Pons (tissue), 1 donor: Measurements from ENCODE around the gene CHRDL2.
"Not testable (repeated sequence)": the region's sequence is repeated elsewhere in the genome, so short reads cannot be mapped to it uniquely, and the experiment has no call there.

Experiments
- DNase-seq: peaks from one replicate; pipeline ENCODE4 v3.0.0-alpha.2; 2016; ENCODE audit warnings: low spot score

Gene CHRDL2

GRCh38 chr11:74670171-74670570 is 61.1 kb downstream of the CHRDL2 start:
- DNase-seq: no peak

DNA sequence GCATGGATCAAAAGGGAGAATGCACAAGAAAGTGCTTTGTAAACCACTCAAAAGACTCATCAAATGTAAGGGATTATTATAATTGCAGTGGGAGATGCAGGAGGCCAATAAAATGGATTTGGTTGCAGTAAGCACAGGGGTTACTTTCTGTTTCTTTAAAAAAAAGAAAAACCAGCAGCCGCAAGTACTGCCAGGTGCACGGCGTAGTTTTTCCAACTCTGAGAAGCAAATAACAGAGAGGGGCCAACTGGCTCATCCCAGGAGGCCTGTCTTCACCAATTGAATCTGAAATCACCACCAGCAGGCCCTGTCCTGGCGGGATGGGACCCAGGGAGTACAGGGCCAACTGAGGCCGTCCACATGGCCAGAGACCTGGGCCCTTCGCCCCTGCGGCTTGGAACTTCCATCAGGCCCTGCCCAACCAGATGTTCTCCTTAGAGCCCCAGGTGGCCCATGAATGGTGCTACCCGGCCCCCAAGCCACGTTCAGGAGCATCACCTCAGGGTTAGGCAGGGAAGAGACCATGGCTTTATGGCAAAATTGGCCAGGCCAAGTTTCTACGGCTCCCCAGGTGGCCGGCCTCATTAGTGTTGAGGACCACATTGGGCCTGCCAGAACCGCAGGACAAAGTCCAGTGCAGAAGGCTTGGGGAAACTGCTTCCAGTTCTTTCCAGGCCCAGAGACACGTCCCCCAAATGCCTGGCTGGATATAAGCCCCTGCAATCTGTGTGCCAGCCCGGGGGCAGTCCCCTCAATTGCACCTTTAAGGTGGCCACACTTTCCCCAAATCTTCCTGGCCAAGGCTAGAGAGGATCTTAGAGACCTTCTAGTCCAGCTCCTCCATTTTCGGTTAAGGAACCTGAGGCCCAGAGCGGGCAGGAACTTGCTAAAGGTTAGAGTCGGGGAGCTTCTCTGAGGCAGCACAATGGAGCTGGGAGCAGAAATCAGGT is 61.7 kb downstream of the CHRDL2 start:
- no peak for DNase-seq

GRCh38 chr11:74663315-74663714 is 67.9 kb downstream of the CHRDL2 start:
- DNase-seq: no peak

DNA sequence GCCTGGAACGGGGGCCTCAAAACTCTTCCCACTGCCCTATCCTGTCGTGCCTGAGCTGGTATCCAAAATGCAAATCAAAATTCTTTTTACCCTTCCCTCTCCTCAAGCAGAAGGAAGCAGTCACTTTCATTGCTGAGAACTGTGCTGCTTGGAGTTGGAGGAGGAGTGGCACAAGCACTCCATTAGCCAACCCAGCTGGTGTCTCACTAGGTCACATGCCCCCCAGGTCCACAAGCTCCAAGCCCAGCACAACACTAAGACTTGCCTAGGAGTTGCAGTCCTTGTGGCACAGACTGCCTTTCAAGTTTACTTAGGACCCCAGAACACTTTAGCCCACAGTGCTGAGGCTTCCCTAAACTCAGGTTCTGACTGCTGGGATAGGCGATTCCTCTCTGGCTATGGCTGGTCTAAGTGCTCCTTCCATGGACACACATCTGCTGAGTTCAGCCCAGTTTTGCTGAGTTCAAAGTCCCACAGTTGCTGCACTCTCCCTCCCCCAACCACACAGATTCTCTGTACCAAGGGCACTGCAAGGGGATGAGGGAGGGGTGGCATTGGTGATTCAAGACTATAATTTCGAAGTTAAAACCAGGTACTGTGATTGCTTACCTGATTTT is 68.6 kb downstream of the CHRDL2 start:
- no peak for DNase-seq

DNA sequence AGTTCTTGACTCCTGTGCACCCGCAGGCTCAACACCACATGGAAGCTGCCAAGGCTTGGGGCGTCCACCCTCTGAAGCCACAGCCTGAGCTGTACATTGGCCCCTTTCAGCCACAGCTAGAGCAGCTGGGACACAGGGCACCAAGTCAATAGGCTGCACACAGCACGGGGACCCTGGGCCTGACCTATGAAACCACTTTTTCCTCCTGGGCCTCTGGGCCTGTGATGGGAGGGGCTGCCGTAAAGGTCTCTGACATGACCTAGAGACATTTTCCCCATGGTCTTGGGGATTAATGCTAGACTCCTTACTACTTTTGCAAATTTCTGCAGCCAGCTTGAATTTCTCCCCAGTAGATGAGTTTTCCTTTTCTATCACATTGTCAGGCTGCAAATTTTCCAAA is 72.1 kb downstream of the CHRDL2 start:
- not testable (repeated sequence) for DNase-seq

- DNase-seq: no peak
These were observed 76.2 kb downstream of the CHRDL2 start for GRCh38 chr11:74654976-74655375.

- no peak for DNase-seq
These were observed 80.7 kb downstream of the CHRDL2 start for GRCh38 chr11:74650498-74650897.

DNA sequence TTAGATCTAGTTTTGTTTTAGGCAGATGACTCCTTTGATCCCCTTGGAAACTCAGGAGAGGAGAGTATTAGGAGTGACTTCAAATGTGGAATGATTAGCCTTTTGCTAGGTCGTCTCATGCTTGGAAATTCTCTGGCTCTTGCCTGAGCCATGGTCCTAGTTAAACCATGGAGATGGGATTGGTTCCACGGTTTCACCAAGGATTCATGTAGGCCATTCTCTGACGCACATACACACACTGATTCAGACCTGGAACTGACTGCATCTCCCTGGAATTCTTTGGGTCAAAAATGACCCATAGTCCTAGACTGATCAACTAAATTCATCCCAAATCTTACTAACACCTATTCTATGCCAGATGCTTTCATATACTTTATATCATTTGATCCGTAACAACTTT is 82.3 kb downstream of the CHRDL2 start:
- no peak for DNase-seq

- no peak for DNase-seq
These were observed 83.4 kb downstream of the CHRDL2 start for GRCh38 chr11:74647831-74648230.

- no peak for DNase-seq
These were observed 83.8 kb downstream of the CHRDL2 start for GRCh38 chr11:74647404-74647803.

DNA sequence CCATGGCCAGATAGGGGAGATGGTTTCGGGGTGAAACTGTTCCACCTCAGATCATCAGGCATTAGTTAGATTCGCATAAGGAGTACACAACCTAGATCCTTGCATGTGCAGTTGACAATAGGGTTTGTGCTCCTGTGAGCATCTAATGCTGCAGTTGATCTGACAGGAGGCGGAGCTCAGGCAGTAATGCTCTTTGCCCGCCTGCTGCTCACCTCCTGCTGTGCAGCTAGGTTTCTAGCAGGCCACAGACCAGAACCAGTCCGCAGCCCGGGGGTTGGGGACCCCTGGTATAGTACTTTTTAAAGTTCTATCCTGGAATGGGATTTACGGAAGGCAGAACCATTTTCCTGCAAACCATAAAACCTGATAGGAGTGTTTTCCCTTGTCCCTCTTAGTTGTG is 84.3 kb downstream of the CHRDL2 start:
- DNase-seq: no peak
